ENCODE measurements around the gene ZNF280B. TPM values are rescaled to one million over a fixed set of nuclear protein-coding genes. Genes with fewer than 3 reads are reported as not detected.

The ZNF280B gene
- total RNA-seq, 1 experiment from 2014 or later: 0.66 TPM

DNA sequence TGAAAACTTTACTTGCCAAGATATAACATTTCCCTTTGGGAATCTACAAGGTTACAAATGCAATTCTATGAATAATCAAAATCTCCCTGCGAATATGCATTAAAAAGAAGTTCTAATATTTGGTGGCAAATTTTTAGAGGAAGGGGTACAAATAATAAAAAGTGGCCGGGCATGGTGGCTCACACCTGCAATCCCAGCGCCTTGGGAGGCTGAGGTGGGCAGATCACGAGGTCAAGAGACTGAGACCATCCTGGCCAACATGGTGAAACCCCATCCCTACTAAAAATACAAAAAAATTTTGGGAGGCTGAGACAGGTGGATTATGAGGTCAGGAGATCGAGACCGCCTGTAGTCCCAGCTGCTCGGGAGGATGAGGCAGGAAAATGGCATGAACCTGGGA lies 47.0 kb downstream of the ZNF280B start:
- H3K9ac ChIP-seq (ENCODE audit: low read length): no peak overlapping the region
- POLR2A ChIA-PET (ENCODE audit: unreplicated experiment): no interaction called here
- no peak overlapping the region for H3K4me2 ChIP-seq (ENCODE audit: low read length)
- no peak for ATAC-seq
- no peaks in the 10 kb centered on the region; the same call in 1 of the 2 replicates for H3K9me3 ChIP-seq (ENCODE audit: low read length)
- no TSS peak for BruUV-seq (replicated peaks)
- no peaks in the 10 kb centered on the region for H3K4me1 ChIP-seq (ENCODE audit: insufficient read depth, low read length)
- H4K20me1 ChIP-seq (ENCODE audit: low read length): no peaks in the 10 kb centered on the region
- H3F3A ChIP-seq (ENCODE audit: low read length, unreplicated experiment): no peaks in the 10 kb centered on the region
- no peaks in the 10 kb centered on the region for H3K36me3 ChIP-seq (ENCODE audit: low read depth, low read length)
- H2AFZ ChIP-seq (ENCODE audit: low read length): no peak overlapping the region
- TF ChIP-seq, protein P1, sequence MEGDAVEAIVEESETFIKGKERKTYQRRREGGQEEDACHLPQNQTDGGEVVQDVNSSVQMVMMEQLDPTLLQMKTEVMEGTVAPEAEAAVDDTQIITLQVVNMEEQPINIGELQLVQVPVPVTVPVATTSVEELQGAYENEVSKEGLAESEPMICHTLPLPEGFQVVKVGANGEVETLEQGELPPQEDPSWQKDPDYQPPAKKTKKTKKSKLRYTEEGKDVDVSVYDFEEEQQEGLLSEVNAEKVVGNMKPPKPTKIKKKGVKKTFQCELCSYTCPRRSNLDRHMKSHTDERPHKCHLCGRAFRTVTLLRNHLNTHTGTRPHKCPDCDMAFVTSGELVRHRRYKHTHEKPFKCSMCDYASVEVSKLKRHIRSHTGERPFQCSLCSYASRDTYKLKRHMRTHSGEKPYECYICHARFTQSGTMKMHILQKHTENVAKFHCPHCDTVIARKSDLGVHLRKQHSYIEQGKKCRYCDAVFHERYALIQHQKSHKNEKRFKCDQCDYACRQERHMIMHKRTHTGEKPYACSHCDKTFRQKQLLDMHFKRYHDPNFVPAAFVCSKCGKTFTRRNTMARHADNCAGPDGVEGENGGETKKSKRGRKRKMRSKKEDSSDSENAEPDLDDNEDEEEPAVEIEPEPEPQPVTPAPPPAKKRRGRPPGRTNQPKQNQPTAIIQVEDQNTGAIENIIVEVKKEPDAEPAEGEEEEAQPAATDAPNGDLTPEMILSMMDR (conservative IDR thresholded peaks at IDR 0.05; ENCODE audit: low read depth, low read length): no peak
- TF ChIP-seq EZH2phosphoT487 (IDR thresholded peaks at IDR 0.05; ENCODE audit: borderline replicate concordance, low read length) (no peak), EZH2 (IDR thresholded peaks at IDR 0.05; ENCODE audit: low read length, unreplicated experiment) (no peak)
- CTCF ChIA-PET: no interaction called here
- 0 out of 2 replicates have a peak, but pooled peaks cover 2% of the 10 kb centered on the region for H3K27me3 ChIP-seq (ENCODE audit: low read length)
- no peak for DNase-seq
- intact Hi-C loops (cut with micrococcal nuclease): loop anchor here (5.0 to 10.0 kb wide), 3 partner anchors 116 to 496 kb away; no protein-coding TSS in a partner anchor
- H3K9me2 ChIP-seq (replicated peaks; ENCODE audit: low read length): no peaks in the 10 kb centered on the region
- no peaks in the 10 kb centered on the region for H3K79me2 ChIP-seq (ENCODE audit: low read length)
- H3K27ac ChIP-seq (ENCODE audit: low read length): no peak overlapping the region
- no peak overlapping the region for H3K4me3 ChIP-seq (ENCODE audit: low read length)

DNA sequence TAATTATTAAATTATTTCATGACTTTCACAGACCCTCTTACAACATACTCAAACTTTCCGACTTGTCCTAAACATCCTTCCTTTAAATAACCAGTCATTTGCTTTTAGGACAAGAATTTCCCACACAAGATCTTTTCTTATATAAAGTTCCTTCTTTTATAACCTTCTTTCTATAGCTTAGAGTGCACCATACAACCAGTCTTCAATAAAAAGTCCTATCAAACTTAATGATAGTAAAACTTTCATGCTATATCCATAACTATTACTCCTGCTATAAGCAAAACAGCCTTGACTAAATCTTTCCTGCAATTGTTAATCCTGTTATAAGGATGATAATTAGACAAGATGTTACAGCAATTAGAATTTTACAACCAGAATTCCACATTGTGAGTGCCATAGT lies 47.4 kb downstream of the ZNF280B start:
- intact Hi-C loops (cut with micrococcal nuclease): loop anchor here (5.0 to 10.0 kb wide), 3 partner anchors 116 to 496 kb away; no protein-coding TSS in a partner anchor
- DNase-seq: no peak
- CTCF ChIA-PET: no interaction called here

DNA sequence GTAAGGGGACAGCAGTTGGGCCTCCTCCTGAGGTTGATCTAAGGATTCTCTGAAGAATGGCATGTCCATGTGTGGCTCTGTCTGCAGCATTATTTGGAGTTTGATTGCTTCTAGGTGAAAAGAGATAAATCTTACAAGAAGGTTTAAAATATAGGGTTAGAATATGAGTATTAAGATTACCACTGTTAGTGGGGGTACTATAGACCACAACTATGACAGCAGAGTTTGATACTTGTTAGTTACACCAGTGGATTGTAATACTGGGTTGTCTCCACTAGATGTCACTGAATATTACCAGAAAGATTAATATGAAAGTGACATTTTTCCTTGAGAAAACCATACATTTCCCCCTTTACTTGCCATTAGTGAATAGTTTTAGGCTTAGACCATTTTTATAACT lies 47.9 kb downstream of the ZNF280B start:
- Histone ChIP-seq H3K9me2 (replicated peaks; ENCODE audit: low read length) (no peaks in the 10 kb centered on the region), H3K4me2 (ENCODE audit: low read length) (no peak overlapping the region), H4K20me1 (ENCODE audit: low read length) (no peaks in the 10 kb centered on the region), H3K79me2 (ENCODE audit: low read length) (no peaks in the 10 kb centered on the region), H3K27ac (ENCODE audit: low read length) (no peak overlapping the region), H3K4me3 (ENCODE audit: low read length) (no peak overlapping the region), H2AFZ (ENCODE audit: low read length) (no peak overlapping the region), H3K9ac (ENCODE audit: low read length) (no peak overlapping the region), H3F3A (ENCODE audit: low read length, unreplicated experiment) (no peaks in the 10 kb centered on the region), H3K9me3 (ENCODE audit: low read length) (no peaks in the 10 kb centered on the region; the same call in 1 of the 2 replicates), H3K27me3 (ENCODE audit: low read length) (0 out of 2 replicates have a peak, but pooled peaks cover 6% of the 10 kb centered on the region), H3K4me1 (ENCODE audit: insufficient read depth, low read length) (no peaks in the 10 kb centered on the region), H3K36me3 (ENCODE audit: low read depth, low read length) (no peaks in the 10 kb centered on the region)
- DNase-seq (peak; percentile 15), ATAC-seq (no peak)
- no peak for TF ChIP-seq EZH2 (IDR thresholded peaks at IDR 0.05; ENCODE audit: low read length, unreplicated experiment)
- TF ChIP-seq EZH2phosphoT487 (IDR thresholded peaks at IDR 0.05; ENCODE audit: borderline replicate concordance, low read length): no peak
- TF ChIP-seq, protein P1 (conservative IDR thresholded peaks at IDR 0.05; ENCODE audit: low read depth, low read length): peak; percentile 32; the same call in 1 of the 2 replicates
- ChIA-PET CTCF (no interaction called here), POLR2A (ENCODE audit: unreplicated experiment) (no interaction called here)
- intact Hi-C loops (cut with micrococcal nuclease): loop anchor here (5.0 to 10.0 kb wide), 3 partner anchors 117 to 497 kb away; no protein-coding TSS in a partner anchor
- BruUV-seq (replicated peaks): no TSS peak

More for the DNA sequence above, 47.4 kb downstream of the ZNF280B start:
- Histone ChIP-seq H3K27me3 (ENCODE audit: low read length) (0 out of 2 replicates have a peak, but pooled peaks cover 6% of the 10 kb centered on the region), H3K36me3 (ENCODE audit: low read depth, low read length) (no peaks in the 10 kb centered on the region), H3F3A (ENCODE audit: low read length, unreplicated experiment) (no peaks in the 10 kb centered on the region), H3K9ac (ENCODE audit: low read length) (no peak overlapping the region), H3K4me3 (ENCODE audit: low read length) (no peak overlapping the region), H4K20me1 (ENCODE audit: low read length) (no peaks in the 10 kb centered on the region), H2AFZ (ENCODE audit: low read length) (no peak overlapping the region), H3K27ac (ENCODE audit: low read length) (no peak overlapping the region), H3K4me2 (ENCODE audit: low read length) (no peak overlapping the region), H3K9me3 (ENCODE audit: low read length) (no peaks in the 10 kb centered on the region; the same call in 1 of the 2 replicates), H3K79me2 (ENCODE audit: low read length) (no peaks in the 10 kb centered on the region), H3K9me2 (replicated peaks; ENCODE audit: low read length) (no peaks in the 10 kb centered on the region), H3K4me1 (ENCODE audit: insufficient read depth, low read length) (no peaks in the 10 kb centered on the region)
- POLR2A ChIA-PET (ENCODE audit: unreplicated experiment): no interaction called here
- BruUV-seq (replicated peaks): no TSS peak
- no peak for ATAC-seq
- TF ChIP-seq, protein P1 (conservative IDR thresholded peaks at IDR 0.05; ENCODE audit: low read depth, low read length): no peak
- TF ChIP-seq EZH2 (IDR thresholded peaks at IDR 0.05; ENCODE audit: low read length, unreplicated experiment): no peak
